Neuronal stem cell (in vitro differentiated cells): ENCODE measurements around the gene MEGF10. TPM values are rescaled to one million over a fixed set of nuclear protein-coding genes. Genes with fewer than 3 reads are reported as not detected.
A peak's percentile ranks its signal among the peaks of the same experiment; 100 is the strongest.

Experiments used
- DNase-seq: peaks from one replicate; pipeline ENCODE4 v3.0.0-alpha.2; 2013; ENCODE audit warnings: low spot score
- H2AFZ ChIP-seq: one replicate; pipeline ENCODE4 v1.6.1; 2013; ENCODE audit warnings: mild to moderate bottlenecking, low read length, inconsistent platforms
- H2AK5ac ChIP-seq: 2 replicates; pipeline ENCODE4 v1.6.1; 2013; ENCODE audit warnings: low read depth, mild to moderate bottlenecking, inconsistent platforms, low read length, moderate library complexity, mixed read lengths
- H2BK120ac ChIP-seq: 2 replicates; pipeline ENCODE4 v1.6.1; 2013; ENCODE audit warnings: low read depth, mild to moderate bottlenecking, inconsistent platforms, low read length, moderate library complexity, mixed read lengths
- H2BK12ac ChIP-seq: one replicate; pipeline ENCODE4 v1.6.1; 2013; ENCODE audit warnings: low read length, inconsistent platforms
- H2BK15ac ChIP-seq: 2 replicates; pipeline ENCODE4 v1.6.1; 2013; ENCODE audit warnings: mild to moderate bottlenecking, low read length, inconsistent platforms, mixed read lengths
- H2BK5ac ChIP-seq: one replicate; pipeline ENCODE4 v1.6.1; 2013; ENCODE audit warnings: inconsistent platforms, mild to moderate bottlenecking, low read length, moderate library complexity
- H3K14ac ChIP-seq: one replicate; pipeline ENCODE4 v1.6.1; 2013; ENCODE audit warnings: low read length, inconsistent platforms
- H3K18ac ChIP-seq: 2 replicates; pipeline ENCODE4 v1.6.1; 2013; ENCODE audit warnings: low read length, inconsistent platforms
- H3K23ac ChIP-seq: 2 replicates; pipeline ENCODE4 v1.6.1; 2013; ENCODE audit warnings: low read depth, mild to moderate bottlenecking, mixed read lengths, low read length, inconsistent platforms; ENCODE audit not compliant: poor library complexity
- H3K27ac ChIP-seq: replicated peaks from 3 replicates; pipeline ENCODE4 v1.5.1; 2013; ENCODE audit warnings: low read length, inconsistent platforms
- H3K27me3 ChIP-seq, 3 experiments: 2 replicates each; pipeline ENCODE4 v1.6.1; 2013; ENCODE audit warnings: low read length in 3 of 3, mild to moderate bottlenecking in 2 of 3, inconsistent platforms in 1 of 3, low read depth in 1 of 3, mixed read lengths in 1 of 3, moderate library complexity in 1 of 3; ENCODE audit not compliant: control insufficient read depth in 3 of 3, insufficient read depth in 3 of 3
- H3K36me3 ChIP-seq, 2 donors: replicated peaks in 1 of 2; 2 replicates each; pipeline ENCODE4 v1.6.1; 2013; ENCODE audit warnings: low read length in 2 of 2; ENCODE audit not compliant: control insufficient read depth in 2 of 2, insufficient read depth in 2 of 2
- H3K4ac ChIP-seq: 2 replicates; pipeline ENCODE4 v1.6.1; 2013; ENCODE audit warnings: inconsistent platforms, mild to moderate bottlenecking, low read length, moderate library complexity
- H3K4me1 ChIP-seq, 2 donors: 1 replicate in 1 of 2; 2 replicates in 1 of 2; pipeline ENCODE4 v1.6.1; 2013; ENCODE audit warnings: low read length in 2 of 2, low read depth in 1 of 2; ENCODE audit not compliant: control insufficient read depth in 2 of 2, insufficient read depth in 1 of 2
- H3K4me2 ChIP-seq: one replicate; pipeline ENCODE4 v1.6.1; 2013; ENCODE audit warnings: mild to moderate bottlenecking, low read length, inconsistent platforms; ENCODE audit not compliant: insufficient read depth, poor library complexity, severe bottlenecking
- H3K4me3 ChIP-seq, 2 donors: 2 replicates each; pipeline ENCODE4 v1.5.1; 2013; ENCODE audit warnings: low read length in 2 of 2, mild to moderate bottlenecking in 2 of 2, inconsistent platforms in 1 of 2, moderate library complexity in 1 of 2
- H3K79me1 ChIP-seq: one replicate; pipeline ENCODE4 v1.6.1; 2013; ENCODE audit warnings: low read depth, mild to moderate bottlenecking, inconsistent platforms, low read length, moderate library complexity
- H3K9ac ChIP-seq: one replicate; pipeline ENCODE4 v1.6.1; 2013; ENCODE audit warnings: mild to moderate bottlenecking, low read depth, low read length, inconsistent platforms; ENCODE audit not compliant: poor library complexity
- H3K9me3 ChIP-seq, 2 donors: replicated peaks in 1 of 2; 2 replicates each; pipeline versions ENCODE3 to v1.6.1; 2013; ENCODE audit warnings: low read length in 2 of 2, mild to moderate bottlenecking in 2 of 2, inconsistent platforms in 1 of 2, low read depth in 1 of 2, mixed read lengths in 1 of 2, moderate library complexity in 1 of 2; ENCODE audit not compliant: control insufficient read depth in 2 of 2, insufficient read depth in 1 of 2
- H4K8ac ChIP-seq: one replicate; pipeline ENCODE4 v1.6.1; 2013; ENCODE audit warnings: low read depth, mild to moderate bottlenecking, inconsistent platforms, low read length, moderate library complexity
- H4K91ac ChIP-seq: one replicate; pipeline ENCODE4 v1.6.1; 2013; ENCODE audit warnings: low read length, low read depth, mild to moderate bottlenecking, inconsistent platforms; ENCODE audit not compliant: poor library complexity
- WGBS, 2 donors: extraction: QIAGEN DNeasy Blood & Tissue Kit; methylation state at CpG; one replicate each; pipeline ENCODE4 v1.1.7; 2013; ENCODE audit warnings: missing lambda C conversion rate in 2 of 2, mixed read lengths in 1 of 2; ENCODE audit not compliant: insufficient read length in 2 of 2, insufficient replicate concordance in 1 of 2; ENCODE audit errors: extremely low coverage in 2 of 2; 5-methylcytosine and 5-hydroxymethylcytosine counted together
- small RNA-seq: library from polyadenylated mRNA; stranded (forward); fragments of <200 nt; extraction: miRNeasy Mini kit (QIAGEN cat#:217004); gene quantifications from one replicate; pipeline ENCODE3, GENCODE V24; 2013; ENCODE audit not compliant: insufficient read depth

The MEGF10 gene

GRCh38 chr5:127505905-127506304 is 215.3 kb downstream of the MEGF10 start:
- Histone ChIP-seq H2BK12ac (no peak overlapping the region), H3K4me2 (no peak overlapping the region), H3K4me3 (no peak overlapping the region), H3K14ac (no peak overlapping the region), H3K27ac (no peak overlapping the region), H3K4ac (no peak overlapping the region), H2BK120ac (no peak overlapping the region), H2BK15ac (no peak overlapping the region), H2BK5ac (no peak overlapping the region), H3K9ac (no peak overlapping the region), H3K36me3 (no peaks in the 10 kb centered on the region), H3K27me3 (no peaks in the 10 kb centered on the region), H2AFZ (no peak overlapping the region), H2AK5ac (no peak overlapping the region), H3K9me3 (peaks cover 0 to 2% of the 10 kb centered on the region in 2 donors), H4K91ac (no peak overlapping the region), H3K4me1 (peaks cover 0 to 3% of the 10 kb centered on the region in 2 donors), H4K8ac (no peak overlapping the region), H3K23ac (no peak overlapping the region), H3K79me1 (no peaks in the 10 kb centered on the region), H3K18ac (no peak overlapping the region)
- no peak for DNase-seq
- no CpG with 5 or more reads among the region's 2 CpGs for WGBS, 2 donors

GRCh38 chr5:127506616-127507015 is 216.0 kb downstream of the MEGF10 start:
- Histone ChIP-seq H2BK15ac (no peak overlapping the region), H4K91ac (no peak overlapping the region), H2AK5ac (no peak overlapping the region), H3K9me3 (peaks cover 0 to 2% of the 10 kb centered on the region in 2 donors), H3K4ac (no peak overlapping the region), H2BK12ac (no peak overlapping the region), H3K36me3 (no peaks in the 10 kb centered on the region), H3K27me3 (no peaks in the 10 kb centered on the region), H3K27ac (no peak overlapping the region), H3K18ac (peak overlapping the region; percentile 76), H3K79me1 (no peaks in the 10 kb centered on the region), H3K4me3 (peak overlapping the region in 1 of 2 donors; percentile 24), H2BK120ac (no peak overlapping the region), H3K9ac (no peak overlapping the region), H3K23ac (peak overlapping the region; percentile 92), H2AFZ (no peak overlapping the region), H2BK5ac (no peak overlapping the region), H3K4me2 (no peak overlapping the region), H3K14ac (no peak overlapping the region), H4K8ac (no peak overlapping the region), H3K4me1 (peaks cover 0 to 3% of the 10 kb centered on the region in 2 donors)
- no peak for DNase-seq
- no CpG with 5 or more reads among the region's 6 CpGs for WGBS, 2 donors

GRCh38 chr5:127508644-127509373 is 218.2 kb downstream of the MEGF10 start:
- H3K4me1 ChIP-seq: peaks cover 0 to 3% of the 10 kb centered on the region in 2 donors
- DNase-seq: no peak
- H3K27me3 ChIP-seq: no peaks in the 10 kb centered on the region
- no peak overlapping the region for H3K4ac ChIP-seq
- WGBS, 2 donors: no CpG with 5 or more reads among the region's 2 CpGs
- H4K8ac ChIP-seq: no peak overlapping the region
- H3K4me2 ChIP-seq: no peak overlapping the region
- H4K91ac ChIP-seq: no peak overlapping the region
- H2BK5ac ChIP-seq: no peak overlapping the region
- H3K36me3 ChIP-seq: no peaks in the 10 kb centered on the region
- no peak overlapping the region for H2BK12ac ChIP-seq
- H3K14ac ChIP-seq: no peak overlapping the region
- H3K9ac ChIP-seq: no peak overlapping the region
- H2BK15ac ChIP-seq: no peak overlapping the region
- no peak overlapping the region for H3K23ac ChIP-seq
- no peak overlapping the region for H2BK120ac ChIP-seq
- no peak overlapping the region for H3K18ac ChIP-seq
- H3K79me1 ChIP-seq: no peaks in the 10 kb centered on the region
- H3K9me3 ChIP-seq: peaks cover 0 to 2% of the 10 kb centered on the region in 2 donors
- H3K27ac ChIP-seq: no peak overlapping the region
- H3K4me3 ChIP-seq: no peak overlapping the region
- no peak overlapping the region for H2AFZ ChIP-seq
- H2AK5ac ChIP-seq: no peak overlapping the region

Small RNA genes within 50 kb of the gene (small RNA-seq; reads per million reads assigned to genes)
- gene AC010424.1: not detected
